Gastrocnemius medialis (tissue), 4 donors: ENCODE measurements around the gene CAMKK2.

Experiments
- POLR2A ChIP-seq, 2 donors: fragments of 450-650 bp; IDR thresholded peaks; one replicate each; pipeline ENCODE4 v1.6.1; 2017; ENCODE audit warnings: antibody characterized with exemption in 2 of 2, mild to moderate bottlenecking in 2 of 2, moderate library complexity in 2 of 2
- TF ChIP-seq, protein P1 (sequence below), 5 experiments: fragments of 450-650 bp in 3 of 5; fragments of 200-600 bp in 2 of 5; sonication (generic) in 2 of 5; IDR thresholded peaks in 4 of 5; conservative IDR thresholded peaks in 1 of 5; 1 replicate in 4 of 5; 2 replicates in 1 of 5; pipeline ENCODE4 v1.5.1; 2016 to 2019; ENCODE audit warnings: antibody characterized with exemption in 5 of 5, mild to moderate bottlenecking in 3 of 5, moderate library complexity in 3 of 5

DNA sequence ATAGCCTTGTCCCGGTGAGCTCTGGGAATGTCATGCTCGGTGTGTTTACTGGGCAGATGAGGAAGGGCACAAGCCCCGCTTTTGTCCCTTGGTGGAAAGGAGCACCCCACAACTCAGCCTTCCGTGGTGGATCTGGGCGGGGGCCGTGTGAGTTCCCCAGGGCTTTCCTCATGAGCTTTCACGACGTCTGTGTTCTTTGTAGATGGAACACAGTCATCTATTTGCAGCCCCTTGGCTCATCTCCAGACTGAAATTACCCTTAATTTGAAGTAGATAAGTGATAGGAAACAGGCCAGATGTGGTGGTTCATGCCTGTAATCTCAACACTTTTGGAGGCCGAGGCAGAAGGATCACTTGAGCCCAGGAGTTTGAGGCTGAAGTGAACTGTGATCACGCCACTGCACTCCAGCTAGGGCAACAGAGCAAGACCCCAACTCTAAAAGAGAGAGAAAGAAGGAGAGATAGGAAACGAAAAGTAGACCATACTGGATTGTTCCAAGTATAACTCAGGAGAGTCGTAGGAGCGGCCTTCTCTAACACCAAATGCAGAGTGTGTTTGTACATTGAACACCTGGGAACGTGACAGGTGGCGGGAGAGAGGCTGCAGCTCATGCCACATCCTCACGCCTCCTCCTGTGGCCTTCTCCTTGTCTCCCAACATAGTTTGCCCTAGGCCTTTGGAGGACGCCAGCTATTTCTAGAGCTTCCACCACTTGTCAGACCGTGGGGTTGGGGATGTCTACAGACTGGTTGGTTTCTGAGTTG, 77.7 kb downstream of the CAMKK2 start:
- TF ChIP-seq, protein P1, sequence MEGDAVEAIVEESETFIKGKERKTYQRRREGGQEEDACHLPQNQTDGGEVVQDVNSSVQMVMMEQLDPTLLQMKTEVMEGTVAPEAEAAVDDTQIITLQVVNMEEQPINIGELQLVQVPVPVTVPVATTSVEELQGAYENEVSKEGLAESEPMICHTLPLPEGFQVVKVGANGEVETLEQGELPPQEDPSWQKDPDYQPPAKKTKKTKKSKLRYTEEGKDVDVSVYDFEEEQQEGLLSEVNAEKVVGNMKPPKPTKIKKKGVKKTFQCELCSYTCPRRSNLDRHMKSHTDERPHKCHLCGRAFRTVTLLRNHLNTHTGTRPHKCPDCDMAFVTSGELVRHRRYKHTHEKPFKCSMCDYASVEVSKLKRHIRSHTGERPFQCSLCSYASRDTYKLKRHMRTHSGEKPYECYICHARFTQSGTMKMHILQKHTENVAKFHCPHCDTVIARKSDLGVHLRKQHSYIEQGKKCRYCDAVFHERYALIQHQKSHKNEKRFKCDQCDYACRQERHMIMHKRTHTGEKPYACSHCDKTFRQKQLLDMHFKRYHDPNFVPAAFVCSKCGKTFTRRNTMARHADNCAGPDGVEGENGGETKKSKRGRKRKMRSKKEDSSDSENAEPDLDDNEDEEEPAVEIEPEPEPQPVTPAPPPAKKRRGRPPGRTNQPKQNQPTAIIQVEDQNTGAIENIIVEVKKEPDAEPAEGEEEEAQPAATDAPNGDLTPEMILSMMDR (IDR thresholded peaks at IDR 0.05 in 4 of 5, conservative IDR thresholded peaks at IDR 0.05 in 1 of 5): no peak
- no peak for TF ChIP-seq POLR2A (IDR thresholded peaks at IDR 0.05)
